Erythroblast (primary cell): ENCODE data around the gene SYNJ2.
A peak's percentile ranks its signal among the peaks of the same experiment; 100 is the strongest.

Experiments used
- DNase-seq, 2 experiments: peaks; one replicate each; lab custom pipeline; 2025; lab: John Stamatoyannopoulos, UW
- GATA1 ChIP-seq: IDR thresholded peaks from 2 replicates; pipeline ENCODE4 v1.6.1; 2011; ENCODE audit warnings: low read depth, mild to moderate bottlenecking, control low read depth, low read length, moderate library complexity
- POLR2A ChIP-seq: IDR thresholded peaks from 2 replicates; pipeline ENCODE4 v1.6.1; 2011; ENCODE audit warnings: mild to moderate bottlenecking, low read length

The SYNJ2 gene

GRCh38 chr6:158068893-158069799, 87.5 kb downstream of the SYNJ2 start:
- peak in 1 of 2 experiments; percentile 18 for DNase-seq
- TF ChIP-seq POLR2A (no peak), GATA1 (no peak)

DNA sequence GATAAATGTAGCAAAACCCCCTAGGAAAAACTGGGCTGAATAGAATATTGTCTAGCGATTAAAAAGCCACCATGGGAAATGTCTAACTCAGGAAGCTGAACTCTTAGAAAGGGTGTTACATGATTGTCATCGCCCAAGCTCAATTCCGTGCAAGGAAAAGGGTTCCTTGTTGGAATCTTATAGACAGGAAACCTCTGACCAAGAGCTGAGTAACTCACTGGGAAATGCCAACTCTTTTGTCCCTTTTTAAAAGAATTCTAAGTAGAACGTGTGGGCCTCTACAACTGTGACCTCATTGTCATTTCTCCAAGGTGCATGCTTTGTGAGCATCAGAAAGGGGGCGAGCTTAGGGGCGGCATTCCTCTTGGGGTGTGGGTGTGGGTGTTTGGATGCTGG, 88.1 kb downstream of the SYNJ2 start:
- TF ChIP-seq GATA1 (no peak), POLR2A (no peak)
- no peak for DNase-seq

- no peak for DNase-seq
- TF ChIP-seq GATA1, result no peak
- TF ChIP-seq POLR2A, result no peak
Observed at GRCh38 chr6:158070513-158070912, 88.8 kb downstream of the SYNJ2 start.

- no peak for DNase-seq
- TF ChIP-seq POLR2A, result no peak
- no peak for TF ChIP-seq GATA1
Observed at GRCh38 chr6:158071121-158072082, 89.7 kb downstream of the SYNJ2 start.

DNA sequence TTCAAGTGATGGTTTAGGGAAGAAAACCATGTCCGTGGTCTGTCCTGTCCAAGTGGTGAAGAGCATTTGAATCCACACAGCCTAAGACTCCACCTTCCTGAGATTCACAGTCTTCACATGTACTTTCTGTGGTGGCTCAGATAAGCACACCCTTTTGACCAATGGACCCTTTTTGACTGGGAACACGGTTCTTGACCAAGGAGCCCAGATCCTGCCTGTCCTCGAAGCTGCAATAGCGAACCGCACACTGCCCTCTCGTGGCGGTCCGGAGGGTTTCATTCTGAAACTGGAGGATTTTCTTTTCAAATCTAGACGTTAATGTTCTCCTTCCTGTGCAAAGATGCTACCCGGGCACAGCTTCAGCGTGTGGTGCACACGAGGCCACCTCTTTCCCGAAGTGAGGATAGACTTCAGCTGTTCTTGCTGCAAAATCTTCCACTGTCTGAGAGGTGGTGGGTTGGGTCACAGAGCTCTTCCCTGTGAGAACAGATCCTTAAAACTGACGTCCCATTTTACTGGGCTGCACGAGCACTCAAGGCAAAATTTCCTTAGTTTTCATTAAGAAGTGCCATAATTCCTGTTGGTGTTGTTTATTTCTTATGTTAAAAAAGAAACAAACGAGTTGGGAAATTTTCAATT, 90.5 kb downstream of the SYNJ2 start:
- TF ChIP-seq GATA1 (no peak), POLR2A (no peak)
- peak; percentile 66 to 82 for DNase-seq

- TF ChIP-seq GATA1 (no peak), POLR2A (no peak)
- no peak for DNase-seq
Observed at GRCh38 chr6:158073776-158074175, 92.1 kb downstream of the SYNJ2 start.

- DNase-seq, result no peak
Observed at GRCh38 chr6:158076548-158076947, 94.9 kb downstream of the SYNJ2 start.

GRCh38 chr6:158077676-158078075, 96.0 kb downstream of the SYNJ2 start:
- TF ChIP-seq GATA1, result no peak
- no peak for TF ChIP-seq POLR2A
- DNase-seq, result no peak

More at GRCh38 chr6:158076548-158076947, 94.9 kb downstream of the SYNJ2 start:
- TF ChIP-seq GATA1 (no peak), POLR2A (no peak)

DNA sequence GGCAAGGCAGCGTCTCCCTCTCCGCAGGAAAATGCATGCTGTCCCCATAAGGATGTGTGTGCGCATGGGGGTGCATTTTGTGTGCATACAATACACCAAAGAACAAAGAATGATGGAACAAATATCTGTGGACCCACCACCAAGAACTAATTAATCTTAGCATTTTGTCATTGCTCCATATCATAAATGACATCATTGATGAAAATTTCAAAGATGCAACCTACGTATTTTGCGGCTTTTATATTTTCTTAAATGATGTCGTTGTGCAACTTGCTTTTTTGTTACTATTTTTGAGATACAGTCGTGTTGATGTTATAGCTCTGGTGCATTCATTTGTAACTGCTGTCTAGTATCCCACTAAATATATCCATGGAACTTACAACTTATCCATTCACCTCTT, 96.7 kb downstream of the SYNJ2 start:
- TF ChIP-seq POLR2A (no peak), GATA1 (no peak)
- no peak for DNase-seq

- TF ChIP-seq GATA1 (no peak), POLR2A (no peak)
- DNase-seq, result no peak
Observed at GRCh38 chr6:158080849-158081656, 99.4 kb downstream of the SYNJ2 start.

DNA sequence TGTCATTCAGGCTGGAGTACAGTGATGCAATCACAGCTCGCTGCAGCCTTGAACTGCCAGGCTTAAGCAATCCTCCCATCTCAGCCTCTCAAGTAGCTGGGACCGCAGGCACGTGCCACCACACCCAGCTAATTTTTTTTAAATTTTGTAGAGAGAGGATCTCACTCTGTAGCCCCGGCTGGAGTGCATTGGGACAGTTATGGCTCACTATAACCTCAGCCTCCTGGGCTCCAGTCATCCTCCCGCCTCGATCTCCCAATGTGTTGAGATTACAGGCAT, 99.9 kb downstream of the SYNJ2 start:
- TF ChIP-seq POLR2A, result no peak
- TF ChIP-seq GATA1, result no peak
- no peak for DNase-seq

GRCh38 chr6:158083455-158084325, 102.0 kb downstream of the SYNJ2 start:
- DNase-seq, result no peak
- TF ChIP-seq GATA1, result no peak
- TF ChIP-seq POLR2A, result no peak
